H1 (cell line): ENCODE results near the gene FAM184B. TPM values are rescaled to one million over a fixed set of nuclear protein-coding genes. Genes with fewer than 3 reads are reported as not detected.

Experiments
- CTCF ChIA-PET: fragments of 300-600 bp; sonication (Branson Sonifier 250); formaldehyde crosslinking; loops from one replicate; lab custom pipeline; 2021; ENCODE audit not compliant: partially characterized antibody; lab: Charles Lee
- POLR2A ChIA-PET: fragments of 300-600 bp; sonication (Branson Sonifier 250); formaldehyde crosslinking; loops from one replicate; lab custom pipeline; 2021; ENCODE audit warnings: inconsistent platforms; ENCODE audit not compliant: partially characterized antibody; lab: Charles Lee
- DNase-seq, 2 experiments: peaks; one replicate each; pipeline versions ENCODE4 v3.0.0 to v3.0.0-alpha.2; 2010 to 2022; ENCODE audit warnings: low spot score in 2 of 2, low read depth in 1 of 2, mixed read lengths in 1 of 2
- FAIRE-seq: peaks from 2 replicates; lab custom pipeline; 2011; peaks lifted over from hg19 to GRCh38; lab: Jason Lieb, UNC
- H2AFZ ChIP-seq: 2 replicates; pipeline ENCODE4 v1.8.1; 2012; ENCODE audit warnings: low read length, inconsistent platforms
- H2AK5ac ChIP-seq: 2 replicates; pipeline ENCODE4 v1.6.1; 2013; ENCODE audit warnings: low read depth, low read length
- H2BK120ac ChIP-seq: replicated peaks from 2 replicates; pipeline ENCODE3; 2013; ENCODE audit warnings: low read depth, low read length, inconsistent platforms
- H2BK12ac ChIP-seq: 2 replicates; pipeline ENCODE4 v1.6.1; 2013; ENCODE audit warnings: low read depth, low read length
- H2BK15ac ChIP-seq: 2 replicates; pipeline ENCODE4 v1.6.1; 2013; ENCODE audit warnings: low read length
- H2BK20ac ChIP-seq: 2 replicates; pipeline ENCODE4 v1.6.1; 2013; ENCODE audit warnings: low read length
- H2BK5ac ChIP-seq: 2 replicates; pipeline ENCODE4 v1.6.1; 2013; ENCODE audit warnings: low read depth, low read length
- H3K14ac ChIP-seq: 2 replicates; pipeline ENCODE4 v1.6.1; 2013; ENCODE audit warnings: inconsistent platforms; ENCODE audit not compliant: insufficient read length
- H3K18ac ChIP-seq: 2 replicates; pipeline ENCODE4 v1.6.1; 2013; ENCODE audit warnings: low read length; ENCODE audit errors: extremely low read depth
- H3K23ac ChIP-seq: 2 replicates; pipeline ENCODE4 v1.6.1; 2013; ENCODE audit warnings: inconsistent platforms; ENCODE audit not compliant: insufficient read length
- H3K23me2 ChIP-seq: 2 replicates; pipeline ENCODE4 v1.6.1; 2013; ENCODE audit warnings: low read depth, low read length
- H3K27ac ChIP-seq: 2 replicates; pipeline ENCODE4 v1.6.1; 2011; ENCODE audit warnings: low read depth, low read length, inconsistent platforms
- H3K27me3 ChIP-seq, 4 experiments: replicated peaks in 1 of 4; 1 replicate in 1 of 4; 2 replicates in 3 of 4; pipeline versions ENCODE4 v1.6.1 to v1.8.1; 2011 to 2013; ENCODE audit warnings: low read length in 3 of 4, mild to moderate bottlenecking in 3 of 4, inconsistent platforms in 2 of 4, mixed read lengths in 2 of 4, moderate library complexity in 1 of 4; ENCODE audit not compliant: control insufficient read depth in 3 of 4, insufficient read depth in 3 of 4; ENCODE audit errors: extremely low read depth in 1 of 4
- H3K36me3 ChIP-seq, 4 experiments: 2 replicates each; pipeline versions ENCODE4 v1.6.1 to v1.8.1; 2011 to 2013; ENCODE audit warnings: mild to moderate bottlenecking in 4 of 4, low read length in 3 of 4, moderate library complexity in 2 of 4, control low read depth in 1 of 4, inconsistent platforms in 1 of 4; ENCODE audit not compliant: insufficient read depth in 4 of 4, control insufficient read depth in 2 of 4
- H3K4ac ChIP-seq: replicated peaks from 2 replicates; pipeline ENCODE3; 2013; ENCODE audit warnings: low read length, low read depth, mixed read lengths, inconsistent platforms; ENCODE audit not compliant: insufficient read length
- H3K4me1 ChIP-seq, 4 experiments: replicated peaks in 1 of 4; 1 replicate in 1 of 4; 2 replicates in 3 of 4; pipeline versions ENCODE4 v1.6.1 to v1.8.1; 2011 to 2013; ENCODE audit warnings: low read length in 3 of 4, inconsistent platforms in 2 of 4, mixed read lengths in 1 of 4; ENCODE audit not compliant: insufficient read depth in 4 of 4, control insufficient read depth in 3 of 4
- H3K4me2 ChIP-seq, 2 experiments: 2 replicates each; pipeline versions ENCODE4 v1.6.1 to v1.8.1; 2011 to 2013; ENCODE audit warnings: low read depth in 2 of 2, low read length in 2 of 2, control low read depth in 1 of 2, inconsistent platforms in 1 of 2, mild to moderate bottlenecking in 1 of 2; ENCODE audit not compliant: insufficient read depth in 1 of 2
- H3K4me3 ChIP-seq, 4 experiments: fragments of 200-600, 300-600 bp in 1 of 4; sonication (generic), shearing (Covaris generic), sonication (Bioruptor Twin) in 1 of 4; 2 replicates each; pipeline versions ENCODE4 v1.5.1 to v1.8.1; 2011 to 2016; ENCODE audit warnings: low read length in 4 of 4, low read depth in 3 of 4, control low read depth in 2 of 4, inconsistent platforms in 2 of 4, mild to moderate bottlenecking in 2 of 4, mixed read lengths in 1 of 4, moderate library complexity in 1 of 4; ENCODE audit not compliant: insufficient read depth in 2 of 4; ENCODE audit errors: extremely low read depth in 1 of 4
- H3K56ac ChIP-seq: replicated peaks from 2 replicates; pipeline ENCODE3; 2013; ENCODE audit warnings: low read depth, mild to moderate bottlenecking, mixed read lengths, low read length, inconsistent platforms; ENCODE audit not compliant: insufficient read length
- H3K79me1 ChIP-seq: 2 replicates; pipeline ENCODE4 v1.6.1; 2013; ENCODE audit warnings: low read depth, low read length, control low read depth
- H3K79me2 ChIP-seq, 2 experiments: 2 replicates each; pipeline versions ENCODE4 v1.6.1 to v1.8.1; 2012 to 2013; ENCODE audit warnings: low read length in 2 of 2, mild to moderate bottlenecking in 2 of 2, inconsistent platforms in 1 of 2; ENCODE audit not compliant: insufficient read depth in 2 of 2, control insufficient read depth in 1 of 2
- H3K9ac ChIP-seq, 4 experiments: replicated peaks in 1 of 4; 1 replicate in 1 of 4; 2 replicates in 3 of 4; pipeline versions ENCODE4 v1.6.1 to v1.8.1; 2011 to 2013; ENCODE audit warnings: low read depth in 3 of 4, low read length in 3 of 4, control low read depth in 2 of 4, mild to moderate bottlenecking in 2 of 4, moderate library complexity in 2 of 4, inconsistent platforms in 1 of 4; ENCODE audit errors: extremely low read depth in 1 of 4
- H3K9me3 ChIP-seq, 2 experiments: 2 replicates each; pipeline versions ENCODE4 v1.6.1 to v1.8.1; 2012 to 2013; ENCODE audit warnings: mild to moderate bottlenecking in 2 of 2, moderate library complexity in 2 of 2, control low read depth in 1 of 2, inconsistent platforms in 1 of 2, low read depth in 1 of 2, low read length in 1 of 2, mixed read lengths in 1 of 2; ENCODE audit not compliant: insufficient read depth in 2 of 2
- H4K20me1 ChIP-seq, 2 experiments: replicated peaks in 1 of 2; 2 replicates each; pipeline versions ENCODE3 to v1.8.1; 2011 to 2013; ENCODE audit warnings: inconsistent platforms in 2 of 2, low read length in 2 of 2, mild to moderate bottlenecking in 1 of 2; ENCODE audit not compliant: insufficient read depth in 2 of 2, control insufficient read depth in 1 of 2
- H4K5ac ChIP-seq: 2 replicates; pipeline ENCODE4 v1.6.1; 2013; ENCODE audit warnings: low read length, low read depth, mixed read lengths, inconsistent platforms; ENCODE audit not compliant: insufficient read length
- H4K8ac ChIP-seq: 2 replicates; pipeline ENCODE4 v1.8.0; 2013; ENCODE audit warnings: mild to moderate bottlenecking, moderate library complexity, low read length, inconsistent platforms; ENCODE audit not compliant: insufficient read depth; ENCODE audit errors: extremely low read depth
- H4K91ac ChIP-seq: replicated peaks from 2 replicates; pipeline ENCODE3; 2013; ENCODE audit warnings: low read length, mixed read lengths, inconsistent platforms; ENCODE audit not compliant: insufficient read length
- BCL11A ChIP-seq, 2 experiments: IDR thresholded peaks; one replicate each; pipeline ENCODE4 v1.6.1; 2011; ENCODE audit warnings: low read depth in 2 of 2, low read length in 2 of 2, mild to moderate bottlenecking in 2 of 2
- CBX5 ChIP-seq: fragments of 300-800, 300-1000 bp; sonication (generic); IDR thresholded peaks from 2 replicates; pipeline ENCODE4 v1.7.1; 2016; ENCODE audit warnings: antibody characterized with exemption, low read length, low read depth
- CBX8 ChIP-seq: fragments of 300-800, 300-1000 bp; sonication (generic); IDR thresholded peaks from 2 replicates; pipeline ENCODE4 v1.7.1; 2016; ENCODE audit warnings: low read depth, low read length, borderline replicate concordance
- CEBPB ChIP-seq: IDR thresholded peaks from 2 replicates; pipeline ENCODE4 v1.6.1; 2012; ENCODE audit warnings: low read depth, low read length
- GABPA ChIP-seq: IDR thresholded peaks from 2 replicates; pipeline ENCODE4 v1.6.1; 2011; ENCODE audit warnings: mild to moderate bottlenecking, low read length, moderate library complexity, borderline replicate concordance; ENCODE audit not compliant: insufficient read depth
- HDAC2 ChIP-seq, 2 experiments: fragments of 300-600 bp in 1 of 2; sonication (generic) in 1 of 2; IDR thresholded peaks; 2 replicates each; pipeline ENCODE4 v1.6.1; 2011 to 2012; ENCODE audit warnings: low read depth in 2 of 2, low read length in 2 of 2, mild to moderate bottlenecking in 2 of 2, moderate library complexity in 2 of 2, borderline replicate concordance in 1 of 2, inconsistent platforms in 1 of 2
- RFX5 ChIP-seq: IDR thresholded peaks from 2 replicates; pipeline ENCODE4 v1.6.1; 2011; ENCODE audit warnings: low read depth, low read length, improper control_type of control experiment, borderline replicate concordance
- SIRT6 ChIP-seq: IDR thresholded peaks from one replicate; pipeline ENCODE4 v1.7.1; 2012; ENCODE audit warnings: low read length, inconsistent platforms
- SP1 ChIP-seq: IDR thresholded peaks from 2 replicates; pipeline ENCODE4 v1.6.1; 2011; ENCODE audit warnings: low read depth, low read length
- SP4 ChIP-seq: IDR thresholded peaks from 2 replicates; pipeline ENCODE4 v1.6.1; 2012; ENCODE audit warnings: low read length, inconsistent platforms
- SRF ChIP-seq: IDR thresholded peaks from 2 replicates; pipeline ENCODE4 v1.6.1; 2011; ENCODE audit warnings: mild to moderate bottlenecking, low read depth, low read length, moderate library complexity
- WGBS, 2 experiments: shearing (Covaris generic) in 1 of 2; methylation state at CpG; one replicate each; pipeline versions ENCODE4 v1.1.6 to v1.1.7; 2013 to 2015; ENCODE audit warnings: low lambda C conversion rate in 2 of 2, mixed read lengths in 2 of 2, inconsistent platforms in 1 of 2, low coverage in 1 of 2, missing lambda C conversion rate in 1 of 2; ENCODE audit not compliant: insufficient replicate concordance in 2 of 2, insufficient coverage in 1 of 2, insufficient read length in 1 of 2; ENCODE audit errors: extremely low coverage in 1 of 2, missing lambda C conversion rate in 1 of 2; 5-methylcytosine and 5-hydroxymethylcytosine counted together
- polyA plus RNA-seq, 7 experiments: library from polyadenylated mRNA; depleted of rRNA in 3 of 7; stranded (reverse) in 5 of 7; unstranded in 2 of 7; fragments of >200 nt in 5 of 7; fragments of 200-250 nt in 2 of 7; gene quantifications; 1 replicate in 5 of 7; 2 replicates in 1 of 7; 4 replicates in 1 of 7; pipeline versions ENCODE4 v1.2.1 to v1.2.3, GENCODE V29; 2011 to 2013; ENCODE audit warnings: missing spikeins in 2 of 7, mixed read lengths in 2 of 7
- total RNA-seq: library from RNA; stranded (reverse); fragmentation: NEBNext Ultra II Directional; extraction: Animal tissue kit (Norgen Biotek cat#: 25700); gene quantifications from 2 replicates; pipeline ENCODE4 v1.2.1, GENCODE V29; 2021

The FAM184B gene
- total and polyA plus RNA-seq, 2 of the 8 experiments (the other 6 are each of a cell fraction or from before 2014, with no cell fraction given): 0.05 to 0.39 TPM

GRCh38 chr4:17667653-17668201 is 113.7 kb downstream of the FAM184B start:
- ChIA-PET POLR2A (no interaction called here), CTCF (interaction anchor here (0.6 to 1.4 kb wide), 4 partner anchors 12 to 219 kb away, joined by 3 to 5 read pairs (median 3); no protein-coding TSS in a partner anchor)
- no peak overlapping the region for H3K27ac ChIP-seq
- no peaks in the 10 kb centered on the region for H4K20me1 ChIP-seq
- 87% methylated on average over 3 of the region's 3 CpGs; no CpG with 5 or more reads in 1 of the 2 experiments for WGBS, 2 experiments
- H3K79me1 ChIP-seq: no peaks in the 10 kb centered on the region
- H3K4ac ChIP-seq: no peak overlapping the region
- H3K4me1 ChIP-seq: no peaks in the 10 kb centered on the region
- H4K5ac ChIP-seq: no peak overlapping the region
- no peak overlapping the region; the same call in 1 of the 2 replicates for H2BK5ac ChIP-seq
- no peak overlapping the region for H3K14ac ChIP-seq
- H3K9me3 ChIP-seq: 0 out of 4 replicates have a peak, but pooled peaks cover 0 to 2% of the 10 kb centered on the region in 2 experiments
- H3K27me3 ChIP-seq: no peaks in the 10 kb centered on the region
- H2BK15ac ChIP-seq: no peak overlapping the region
- H2BK120ac ChIP-seq: no peak overlapping the region
- no peak overlapping the region for H2AFZ ChIP-seq
- H3K23ac ChIP-seq: no peak overlapping the region
- DNase-seq (no peak), FAIRE-seq (no peak)
- H3K4me2 ChIP-seq: no peak overlapping the region
- H3K23me2 ChIP-seq: no peaks in the 10 kb centered on the region
- no peak overlapping the region for H3K4me3 ChIP-seq
- H3K56ac ChIP-seq: no peak overlapping the region
- H4K91ac ChIP-seq: no peak overlapping the region
- H2BK12ac ChIP-seq: no peak overlapping the region
- H2BK20ac ChIP-seq: no peak overlapping the region
- no peak overlapping the region for H3K18ac ChIP-seq
- H3K79me2 ChIP-seq: no peaks in the 10 kb centered on the region
- H2AK5ac ChIP-seq: no peak overlapping the region
- no peak for TF ChIP-seq SP4
- no peak for TF ChIP-seq SP1
- no peak for TF ChIP-seq CBX8
- no peak for TF ChIP-seq HDAC2 (IDR thresholded peaks at IDR 0.05; ENCODE audit: borderline replicate concordance in 1 of 2, low read depth in 2 of 2, low read length in 2 of 2)
- TF ChIP-seq BCL11A (IDR thresholded peaks at IDR 0.05; ENCODE audit: low read depth in 2 of 2, low read length in 2 of 2): no peak
- no peak for TF ChIP-seq CEBPB
- no peak for TF ChIP-seq SIRT6
- no peak for TF ChIP-seq RFX5
- TF ChIP-seq GABPA: no peak
- no peak for TF ChIP-seq SRF
- no peak for TF ChIP-seq CBX5
- no peak overlapping the region for H3K9ac ChIP-seq
- H3K36me3 ChIP-seq: no peaks in the 10 kb centered on the region
- peak overlapping the region; percentile 17; the same call in 1 of the 2 replicates for H4K8ac ChIP-seq
